ENCODE data around the gene KIF4A.
A peak's percentile ranks its signal among the peaks of the same experiment; 100 is the strongest.

KIF4A gene

GRCh38 chrX:70437921-70438665, 148.2 kb downstream of the KIF4A start:
- no peak for DNase-seq (ENCODE audit: low spot score)

GRCh38 chrX:70439016-70439415, 149.1 kb downstream of the KIF4A start:
- DNase-seq (ENCODE audit: low spot score) = no peak

GRCh38 chrX:70442224-70442623, 152.3 kb downstream of the KIF4A start:
- no peak for DNase-seq (ENCODE audit: low spot score)

GRCh38 chrX:70444326-70444945, 154.5 kb downstream of the KIF4A start, which contains the start of gene DLG3:
TSS of gene DLG3 (plus strand) at chrX:70444835. CDS start at chrX:70445202, 367 bp downstream.
- no peak for DNase-seq (ENCODE audit: low spot score)

- DNase-seq (ENCODE audit: low spot score) = no peak
These were observed 155.2 kb downstream of the KIF4A start for GRCh38 chrX:70444946-70445656.

- no peak for DNase-seq (ENCODE audit: low spot score)
These were observed 156.0 kb downstream of the KIF4A start for GRCh38 chrX:70445951-70446350.

GRCh38 chrX:70446380-70447350, 156.8 kb downstream of the KIF4A start:
- DNase-seq (ENCODE audit: low spot score) = no peak

GRCh38 chrX:70449457-70449966, 159.6 kb downstream of the KIF4A start:
- no peak for DNase-seq (ENCODE audit: low spot score)

- DNase-seq (ENCODE audit: low spot score) = peak; percentile 64
These were observed 162.3 kb downstream of the KIF4A start for GRCh38 chrX:70452143-70452733.

GRCh38 chrX:70453024-70453618, 163.2 kb downstream of the KIF4A start:
- DNase-seq (ENCODE audit: low spot score) = no peak

- peak; percentile 75 for DNase-seq (ENCODE audit: low spot score)
These were observed 164.8 kb downstream of the KIF4A start for GRCh38 chrX:70454441-70455365.

GRCh38 chrX:70455366-70456202, 165.7 kb downstream of the KIF4A start:
- DNase-seq (ENCODE audit: low spot score) = no peak

- no peak for DNase-seq (ENCODE audit: low spot score)
These were observed 166.4 kb downstream of the KIF4A start for GRCh38 chrX:70456256-70456655.

GRCh38 chrX:70461026-70461425, 171.1 kb downstream of the KIF4A start:
- no peak for DNase-seq (ENCODE audit: low spot score)

GRCh38 chrX:70464051-70464450, 174.1 kb downstream of the KIF4A start:
- no peak for DNase-seq (ENCODE audit: low spot score)

GRCh38 chrX:70466968-70467367, 177.1 kb downstream of the KIF4A start:
- no peak for DNase-seq (ENCODE audit: low spot score)

GRCh38 chrX:70468709-70469108, 178.8 kb downstream of the KIF4A start:
- no peak for DNase-seq (ENCODE audit: low spot score)
